Heart right ventricle (tissue), 16 donors: Measurements from ENCODE around the gene RBM28. TPM values are rescaled to one million over a fixed set of nuclear protein-coding genes. Genes with fewer than 3 reads are reported as not detected.

Experiments used
- ATAC-seq, 8 donors: fragments of 200-7000 bp; cut with Tn5 transposase; one replicate each; pipeline ENCODE4 v1.9.1; 2020; ENCODE audit warnings: mild to moderate bottlenecking in 8 of 8, moderate library complexity in 8 of 8, moderate number of reproducible peaks in 1 of 8
- DNase-seq, 2 donors: peaks; one replicate each; pipeline ENCODE4 v3.0.0-alpha.2; 2020
- H3K27ac ChIP-seq, 10 donors: fragments of 200-600 bp; sonication (generic) in 2 of 10; one replicate each; pipeline versions ENCODE4 v1.5.0 to v1.8.0; 2020 to 2022; ENCODE audit warnings: mild to moderate bottlenecking in 3 of 10
- H3K27me3 ChIP-seq, 7 donors: fragments of 200-600 bp; one replicate each; pipeline ENCODE4 v1.8.0; 2021 to 2022; ENCODE audit warnings: mild to moderate bottlenecking in 2 of 7
- H3K36me3 ChIP-seq, 9 donors: fragments of 200-600 bp; sonication (generic) in 1 of 9; one replicate each; pipeline versions ENCODE4 v1.5.0 to v1.8.0; 2020 to 2022; ENCODE audit warnings: mild to moderate bottlenecking in 2 of 9
- H3K4me1 ChIP-seq, 9 donors: fragments of 200-600 bp; sonication (generic) in 1 of 9; one replicate each; pipeline versions ENCODE4 v1.5.0 to v1.8.0; 2020 to 2022; ENCODE audit warnings: mild to moderate bottlenecking in 4 of 9
- H3K4me3 ChIP-seq, 10 donors: fragments of 200-600 bp; sonication (generic) in 2 of 10; one replicate each; pipeline versions ENCODE4 v1.5.0 to v1.8.0; 2020 to 2022; ENCODE audit warnings: mild to moderate bottlenecking in 7 of 10, moderate library complexity in 2 of 10
- H3K9me3 ChIP-seq, 11 donors: fragments of 200-600 bp in 10 of 11; sonication (generic) in 2 of 11; one replicate each; pipeline versions ENCODE4 v1.5.0 to v1.8.0; 2013 to 2022; ENCODE audit warnings: mild to moderate bottlenecking in 2 of 11, control low read depth in 1 of 11, moderate library complexity in 1 of 11
- CTCF ChIP-seq, 9 donors: fragments of 200-600 bp; sonication (generic) in 2 of 9; IDR thresholded peaks; one replicate each; pipeline versions ENCODE4 v1.5.0 to v1.8.0; 2021 to 2022; ENCODE audit warnings: antibody characterized with exemption in 9 of 9, mild to moderate bottlenecking in 5 of 9, moderate library complexity in 1 of 9
- WGBS, 2 donors: extraction: QIAGEN DNeasy Blood & Tissue Kit; methylation state at CpG; one replicate each; pipeline ENCODE4 v1.1.7; 2013; ENCODE audit warnings: inconsistent platforms in 1 of 2; 5-methylcytosine and 5-hydroxymethylcytosine counted together
- intact Hi-C, 10 donors: fragments of 100-400 bp; cut with DNase I; formaldehyde crosslinking; loops; one replicate each; pipeline versions ENCODE4 v1.11.1 to v1.14.2; 2022
- polyA plus RNA-seq, 2 donors: library from polyadenylated mRNA; stranded (reverse); fragments of 200-250 nt; gene quantifications; one replicate each; pipeline ENCODE4 v1.2.3, GENCODE V29; 2013
- total RNA-seq, 10 donors: library from RNA; stranded (reverse); fragmentation: NEBNext Ultra II Directional in 3 of 10; extraction: Animal tissue kit (Norgen Biotek cat#: 25700) in 3 of 10; gene quantifications; one replicate each; pipeline versions ENCODE4 v1.2.1 to v1.2.4, GENCODE V29; 2021 to 2023
- donor health status: Arrhythmogenic right ventricular cardiomyopathy.
- donor health status: ischemic (EF 13 %, LVEDD 7.1; RV severe dilation, severe dysfunction).
- donor health status: healthy with polysubstance abuse.
- donor health status: DM: no; HTN: yes; CAD: no.
- donor health status: DM: no; HTN: no; CAD: no.
- donor health status: ischemic (EF 25% LVEDD 6.9; RV normal size, moderate dysfunction).
- donor health status: ischemic (EF 25% LVEDD 5.7; RV mildly dilated, moderate dysfunction).
- donor health status: healthy.
- donor health status: DM: yes; HTN: yes; CAD: no.
- donor health status: Ischemic cardiomyopathy.
- donor health status: ischemic (EF 35%, LVEDD 5.7; RV mildly dilated, moderate dysfunction).
- donor health status: nonischemic (EF 11% LVEDD 7.7; RV severe dilation, severe dysfunction).
- donor health status: DM: yes; HTN: yes; CAD: no.
- donor health status: PGD.
- donor health status: ischemic (EF 29% LVEDD 5.4; RV normal size, mild dysfunction).
- donor health status: nonischemic (EF 23%, LVEDD 6.1; RV moderate dilation, normal function).

RBM28 gene
- total and polyA plus RNA-seq, 12 donors: 16.6 to 96.9 (median 28.3) TPM

GRCh38 chr7:128351296-128352152, 7.8 kb upstream of the RBM28 start:
- Histone ChIP-seq H3K9me3 (no peaks in the 10 kb centered on the region), H3K27me3 (peaks cover 0 to 47% (median 31%) of the 10 kb centered on the region in 7 donors), H3K36me3 (no peaks in the 10 kb centered on the region), H3K4me1 (peaks cover 0 to 17% (median 10%) of the 10 kb centered on the region in 9 donors), H3K4me3 (peak overlapping the region in 9 of 10 donors; percentile 21 to 48 (median 33)), H3K27ac (no peak overlapping the region)
- DNase-seq (peak in 1 of 2 donors; percentile 33), ATAC-seq (peak in 5 of 8 donors; percentile 10 to 38 (median 23))
- intact Hi-C loops: loop anchor here in 2 of 10 donors (1.0 kb wide), 1 partner anchor 36 kb away; no protein-coding TSS in a partner anchor
- 9 to 11% methylated on average over 69 to 97 of the region's 97 CpGs for WGBS, 2 donors
- TF ChIP-seq CTCF (IDR thresholded peaks at IDR 0.05): no peak

GRCh38 chr7:128350708-128351295, 7.1 kb upstream of the RBM28 start:
- peak overlapping the region in 6 of 10 donors; percentile 21 to 48 (median 34) for H3K4me3 ChIP-seq
- no peaks in the 10 kb centered on the region for H3K9me3 ChIP-seq
- ATAC-seq (peak in 5 of 8 donors; percentile 2 to 19 (median 10)), DNase-seq (peak in 1 of 2 donors; percentile 38)
- H3K36me3 ChIP-seq: no peaks in the 10 kb centered on the region
- peaks cover 0 to 14% (median 7%) of the 10 kb centered on the region in 9 donors for H3K4me1 ChIP-seq
- TF ChIP-seq CTCF (IDR thresholded peaks at IDR 0.05): no peak
- H3K27me3 ChIP-seq: peaks cover 0 to 47% (median 31%) of the 10 kb centered on the region in 7 donors
- no peak overlapping the region for H3K27ac ChIP-seq
- 55 to 56% methylated on average over 26 to 35 of the region's 35 CpGs for WGBS, 2 donors
- intact Hi-C loops: loop anchor here in 1 of 10 donors (1.0 kb wide), 1 partner anchor 38 kb away; no protein-coding TSS in a partner anchor

GRCh38 chr7:128349466-128349825, 5.7 kb upstream of the RBM28 start:
- DNase-seq (no peak), ATAC-seq (no peak)
- Histone ChIP-seq H3K27ac (no peak overlapping the region), H3K36me3 (no peaks in the 10 kb centered on the region), H3K27me3 (peaks cover 0 to 47% (median 31%) of the 10 kb centered on the region in 7 donors), H3K4me1 (peaks cover 0 to 14% (median 7%) of the 10 kb centered on the region in 9 donors), H3K4me3 (no peak overlapping the region), H3K9me3 (no peaks in the 10 kb centered on the region)
- intact Hi-C loops: loop anchor here in 3 of 10 donors (2.0 to 5.0 kb wide), 2 partner anchors 37 to 38 kb away; no protein-coding TSS in a partner anchor
- TF ChIP-seq CTCF (IDR thresholded peaks at IDR 0.05): no peak
- 41 to 46% methylated on average over 4 of the region's 4 CpGs for WGBS, 2 donors

- no peak overlapping the region for H3K27ac ChIP-seq
- DNase-seq: peak; percentile 40 to 53
- no peaks in the 10 kb centered on the region for H3K36me3 ChIP-seq
- intact Hi-C loops: loop anchor here (1.0 to 5.0 kb wide), 3 partner anchors 39 to 40 kb away; no protein-coding TSS in a partner anchor
- H3K4me3 ChIP-seq: no peak overlapping the region
- peak in 2 of 8 donors; percentile 28 to 47 for ATAC-seq
- H3K27me3 ChIP-seq: peaks cover 0 to 31% (median 19%) of the 10 kb centered on the region in 7 donors
- no peaks in the 10 kb centered on the region for H3K9me3 ChIP-seq
- WGBS, 2 donors: 2 to 9% methylated on average over 2 of the region's 2 CpGs
- peak; percentile 40 to 77 (median 68) for TF ChIP-seq CTCF (IDR thresholded peaks at IDR 0.05)
- peaks cover 3 to 23% (median 14%) of the 10 kb centered on the region in 9 donors for H3K4me1 ChIP-seq
These were observed 4.0 kb upstream of the RBM28 start for GRCh38 chr7:128347647-128348097.
